ENCODE measurements around the gene FUT3. TPM values are rescaled to one million over a fixed set of nuclear protein-coding genes. Genes with fewer than 3 reads are reported as not detected.
"Not testable (repeated sequence)": the region's sequence is repeated elsewhere in the genome, so short reads cannot be mapped to it uniquely, and the experiment has no call there.

The FUT3 gene
- polyA plus RNA-seq, 4 donors: 0.14 to 0.95 (median 0.55) TPM; not detected in 1

GRCh38 chr19:5883157-5883873 is 32.1 kb upstream of the FUT3 start:
- DNase-seq (ENCODE audit: low read depth in 4 of 4, low spot score in 3 of 4): not testable (repeated sequence)

GRCh38 chr19:5882421-5882968 is 31.2 kb upstream of the FUT3 start:
- no peak for DNase-seq (ENCODE audit: low read depth in 4 of 4, low spot score in 3 of 4)

DNA sequence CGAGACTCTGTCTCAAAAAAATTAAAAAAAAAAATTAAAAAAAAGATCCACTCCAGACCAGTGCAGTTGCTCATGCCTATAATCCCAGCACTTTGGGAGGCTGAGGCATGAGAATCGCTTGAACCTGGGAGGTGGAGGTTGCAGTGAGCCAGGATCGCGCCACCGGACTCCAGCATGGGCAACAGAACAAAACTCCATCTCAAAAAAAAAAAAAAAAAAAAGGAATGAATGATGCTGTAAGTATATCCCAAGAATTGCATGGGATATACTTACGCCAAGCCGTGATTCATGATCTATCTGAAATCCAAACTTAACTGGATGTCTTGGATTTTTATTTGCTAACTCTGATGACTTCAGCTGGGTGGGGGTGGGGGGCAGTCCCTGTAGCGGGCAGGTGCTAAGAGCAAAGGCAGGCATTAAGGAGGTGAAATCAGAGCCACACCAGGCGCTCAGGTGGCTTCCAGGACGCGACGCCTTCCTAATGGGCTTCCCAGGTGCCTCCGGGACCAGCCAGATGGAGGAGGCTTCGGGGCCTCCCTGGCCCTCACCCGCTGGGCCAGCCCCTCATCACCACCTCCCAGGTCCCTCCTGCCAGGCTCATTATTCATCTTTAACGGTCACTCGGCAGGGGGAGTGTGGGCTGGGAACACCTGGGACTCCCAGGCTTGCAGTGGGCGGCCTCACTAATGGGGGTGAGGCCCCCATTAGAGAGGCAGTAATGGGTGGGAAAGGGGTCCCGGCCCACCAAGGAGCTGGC is 30.5 kb upstream of the FUT3 start:
- no peak for DNase-seq (ENCODE audit: low read depth in 4 of 4, low spot score in 3 of 4)

GRCh38 chr19:5880604-5881078 is 29.4 kb upstream of the FUT3 start:
- peak in 1 of 4 donors; percentile 43 for DNase-seq (ENCODE audit: low read depth in 4 of 4, low spot score in 3 of 4)

- no peak for DNase-seq (ENCODE audit: low read depth in 4 of 4, low spot score in 3 of 4)
Measured at GRCh38 chr19:5880196-5880595, 28.9 kb upstream of the FUT3 start.

DNA sequence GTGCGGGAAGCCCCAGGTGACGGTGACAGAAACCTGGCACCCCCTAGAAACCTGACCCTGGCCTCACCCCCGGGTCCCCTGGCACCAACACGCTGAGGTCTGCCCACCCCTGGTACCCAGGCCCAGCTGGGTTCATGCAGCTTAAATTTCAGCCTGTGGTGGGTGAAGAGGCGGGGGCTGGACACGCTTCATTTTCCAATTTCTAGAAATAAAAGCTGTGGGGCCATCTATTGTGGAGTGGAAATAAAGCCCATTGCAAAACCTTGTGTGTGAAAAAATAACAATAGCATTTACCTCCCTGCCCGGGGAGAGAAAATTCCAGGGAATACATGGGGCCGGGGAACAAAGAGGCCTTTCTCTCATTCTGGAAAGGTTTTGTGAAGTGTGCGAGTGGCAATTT is 26.6 kb upstream of the FUT3 start:
- no peak for DNase-seq (ENCODE audit: low read depth in 4 of 4, low spot score in 3 of 4)

DNA sequence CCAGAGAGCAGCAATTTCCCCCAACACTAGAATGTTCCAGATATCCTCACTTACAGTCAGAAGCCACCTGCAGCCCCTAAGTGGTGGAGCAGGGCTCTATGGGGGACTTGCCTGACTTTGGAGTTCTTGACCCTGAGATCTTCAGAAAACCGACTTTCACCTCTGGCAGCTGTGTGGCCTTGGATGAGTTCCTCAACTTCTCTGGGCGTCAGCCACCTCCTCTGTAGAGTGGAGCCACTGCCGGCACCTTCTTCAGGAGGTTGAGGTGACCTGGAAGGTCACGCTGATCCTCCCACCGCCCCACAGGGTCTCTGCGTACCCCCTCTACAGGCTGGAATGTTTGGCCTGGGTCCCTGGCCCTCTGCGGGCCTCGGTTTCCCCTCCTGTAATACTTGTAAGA is 26.2 kb upstream of the FUT3 start:
- DNase-seq (ENCODE audit: low read depth in 4 of 4, low spot score in 3 of 4): no peak

GRCh38 chr19:5874496-5874895 is 23.2 kb upstream of the FUT3 start:
- DNase-seq (ENCODE audit: low read depth in 4 of 4, low spot score in 3 of 4): not testable (repeated sequence)

- no peak for DNase-seq (ENCODE audit: low read depth in 4 of 4, low spot score in 3 of 4)
Measured at GRCh38 chr19:5873617-5874199, 22.5 kb upstream of the FUT3 start.

- no peak for DNase-seq (ENCODE audit: low read depth in 4 of 4, low spot score in 3 of 4)
Measured at GRCh38 chr19:5870986-5871394, 19.7 kb upstream of the FUT3 start.

DNA sequence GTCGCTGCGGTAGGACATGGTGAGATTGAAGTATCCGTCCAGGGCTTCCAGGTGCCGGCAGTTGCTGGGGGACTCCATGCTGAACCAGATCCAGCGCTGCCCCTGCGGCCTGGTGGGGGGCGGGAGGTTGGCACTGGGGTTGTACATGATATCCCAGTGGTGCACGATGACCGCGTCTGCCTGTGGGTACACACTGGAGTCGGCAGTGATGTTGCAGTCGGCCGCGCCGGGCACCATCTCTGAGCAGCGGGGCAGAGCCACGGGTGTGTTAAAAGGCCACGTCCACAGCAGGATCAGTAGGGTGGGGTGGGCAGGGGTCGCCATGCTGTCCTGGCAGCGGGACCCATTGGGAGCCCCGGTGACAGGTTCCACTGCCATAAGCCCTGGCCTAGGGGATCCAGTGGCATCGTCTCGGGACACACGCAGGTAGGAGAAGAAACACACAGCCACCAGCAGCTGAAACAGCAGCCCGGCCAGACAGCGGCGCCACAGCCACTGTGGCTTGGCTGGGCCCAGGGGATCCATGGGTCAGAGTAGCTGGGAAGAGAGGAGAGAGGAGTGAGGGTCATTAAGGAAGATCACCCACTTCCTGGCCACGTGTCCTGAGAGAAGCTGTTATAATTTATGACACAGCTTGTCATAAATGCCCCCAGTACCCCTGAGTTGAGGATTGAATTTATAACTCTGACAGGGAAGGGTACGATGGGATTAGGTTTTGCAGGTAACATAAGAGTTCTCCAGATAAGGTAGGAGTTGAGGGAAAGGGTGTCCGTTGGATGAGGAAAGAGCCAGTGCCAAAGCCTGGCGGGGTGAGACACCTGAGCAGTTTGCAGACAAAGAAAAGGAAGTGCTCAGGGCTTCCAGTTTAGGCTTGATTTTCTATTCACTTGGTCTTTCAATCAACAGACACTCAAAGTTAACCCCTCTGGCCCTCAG is 16.2 kb upstream of the FUT3 start:
- no peak for DNase-seq (ENCODE audit: low read depth in 4 of 4, low spot score in 3 of 4)

DNA sequence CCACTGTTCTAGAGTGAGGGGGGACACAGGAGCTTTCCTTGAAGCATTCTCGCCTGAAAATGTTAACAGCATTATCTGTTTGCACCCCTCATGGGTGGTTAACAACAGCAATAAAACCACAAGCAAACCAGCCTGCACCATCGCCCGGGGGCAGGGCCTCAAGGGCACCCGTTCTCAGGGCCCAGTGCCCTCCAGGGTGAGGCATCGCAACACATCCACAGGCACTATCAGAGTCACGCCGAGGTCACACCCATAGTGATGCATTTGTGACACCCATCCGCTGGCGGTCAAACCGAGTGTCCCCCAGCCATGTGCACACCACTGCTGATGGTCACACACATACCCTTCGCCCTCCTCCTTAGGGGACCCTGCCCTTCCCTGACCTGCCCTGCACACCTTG is 14.5 kb upstream of the FUT3 start:
- DNase-seq (ENCODE audit: low read depth in 4 of 4, low spot score in 3 of 4): no peak

DNA sequence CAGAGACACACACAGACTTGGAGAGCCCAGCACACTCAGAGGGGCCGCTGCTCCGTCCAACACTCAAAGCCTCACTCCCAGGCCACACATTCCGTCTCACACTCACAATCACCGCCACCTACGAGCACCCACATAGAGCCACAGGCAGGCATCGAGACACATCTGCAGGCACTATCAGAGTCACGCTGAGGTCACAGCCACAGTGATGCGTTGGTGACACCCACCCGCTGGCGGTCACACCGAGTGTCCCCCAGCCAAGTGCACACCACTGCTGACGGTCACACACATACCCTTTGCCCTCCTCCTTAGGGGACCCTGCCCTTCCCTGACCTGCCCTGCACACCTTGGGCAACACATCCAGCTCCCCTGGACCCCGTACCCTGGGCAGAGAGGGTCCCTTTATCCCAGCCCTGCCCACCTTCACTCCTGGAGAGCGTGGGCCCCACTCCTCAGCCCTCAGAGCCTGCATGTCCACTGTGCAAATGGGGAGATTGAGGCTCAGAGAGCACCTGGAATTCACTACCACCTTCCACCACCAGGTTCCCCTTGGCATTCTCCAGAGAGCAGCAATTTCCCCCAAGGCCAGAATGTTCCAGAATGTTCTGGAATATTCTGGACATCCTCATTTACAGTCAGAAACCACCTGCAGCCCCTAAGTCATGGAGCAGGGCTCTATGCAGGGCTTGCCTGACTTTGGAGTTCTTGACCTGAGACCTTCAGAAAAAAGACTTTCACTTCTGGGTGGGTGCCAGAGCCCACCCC is 13.7 kb upstream of the FUT3 start:
- no peak for DNase-seq (ENCODE audit: low read depth in 4 of 4, low spot score in 3 of 4)

DNA sequence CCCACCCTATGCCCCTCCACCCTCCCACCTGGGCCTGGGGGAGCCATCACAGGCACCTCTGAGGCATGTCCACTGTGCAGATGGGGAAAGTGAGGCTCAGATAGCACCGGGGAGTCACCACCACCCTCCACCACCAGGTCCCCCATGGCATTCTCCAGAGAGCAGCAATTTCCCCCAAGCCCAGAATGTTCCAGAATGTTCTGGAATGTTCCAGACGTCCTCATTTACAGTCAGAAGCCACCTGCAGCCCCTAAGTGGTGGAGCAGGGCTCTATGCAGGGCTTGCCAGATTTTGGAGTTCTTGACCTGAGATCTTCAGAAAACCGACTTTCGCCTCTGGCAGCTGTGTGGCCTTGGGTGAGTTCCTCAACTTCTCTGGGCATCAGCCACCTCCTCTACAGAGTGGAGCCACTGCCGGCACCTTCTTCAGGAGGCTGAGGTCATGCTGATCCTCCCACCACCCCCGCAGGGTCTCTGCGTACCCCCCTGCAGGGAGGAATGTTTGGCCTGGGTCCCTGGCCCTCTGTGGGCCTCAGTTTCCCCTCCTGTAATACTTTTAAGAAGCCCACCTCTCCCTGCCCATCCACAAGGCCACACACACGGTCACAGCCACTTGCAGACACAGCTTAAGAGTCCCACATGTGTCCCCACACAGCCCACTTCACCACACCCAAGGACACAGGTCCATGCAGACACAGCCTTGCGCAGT is 12.9 kb upstream of the FUT3 start:
- DNase-seq (ENCODE audit: low read depth in 4 of 4, low spot score in 3 of 4): no peak

DNA sequence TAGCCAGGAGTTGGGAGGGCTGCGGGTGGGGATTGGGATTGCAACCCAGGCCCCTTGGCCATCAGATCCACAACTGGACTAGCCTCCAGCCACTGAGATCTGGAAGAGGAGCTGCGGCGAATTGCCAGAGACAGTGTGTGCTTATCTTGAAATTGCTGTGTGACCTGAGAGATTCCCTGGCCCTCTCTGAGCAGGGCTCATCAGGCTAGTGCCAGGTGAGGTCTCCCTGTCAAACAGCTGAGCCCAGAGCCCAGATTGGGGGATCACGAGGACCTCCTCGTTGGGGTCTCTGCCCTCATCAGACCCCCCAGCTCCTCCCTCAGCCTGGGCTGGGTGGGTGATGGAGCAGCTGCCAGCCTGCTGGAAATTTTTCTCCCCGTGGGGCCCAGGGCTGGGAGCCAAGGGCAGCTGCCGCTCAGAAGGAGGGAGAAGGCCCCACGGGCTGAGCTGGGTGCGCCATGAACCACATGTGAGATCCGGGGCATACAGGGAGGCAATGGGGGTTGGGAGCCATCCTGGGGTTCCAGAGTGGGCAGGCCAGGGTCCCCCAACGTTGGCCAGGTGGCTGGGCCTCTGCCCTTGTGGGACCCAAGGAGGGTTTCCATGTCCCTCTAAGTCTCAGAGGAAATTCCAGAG is 11.9 kb upstream of the FUT3 start:
- no peak for DNase-seq (ENCODE audit: low read depth in 4 of 4, low spot score in 3 of 4)

GRCh38 chr19:5857203-5858081 is 6.2 kb upstream of the FUT3 start:
- DNase-seq (ENCODE audit: low read depth in 4 of 4, low spot score in 3 of 4): no peak

DNA sequence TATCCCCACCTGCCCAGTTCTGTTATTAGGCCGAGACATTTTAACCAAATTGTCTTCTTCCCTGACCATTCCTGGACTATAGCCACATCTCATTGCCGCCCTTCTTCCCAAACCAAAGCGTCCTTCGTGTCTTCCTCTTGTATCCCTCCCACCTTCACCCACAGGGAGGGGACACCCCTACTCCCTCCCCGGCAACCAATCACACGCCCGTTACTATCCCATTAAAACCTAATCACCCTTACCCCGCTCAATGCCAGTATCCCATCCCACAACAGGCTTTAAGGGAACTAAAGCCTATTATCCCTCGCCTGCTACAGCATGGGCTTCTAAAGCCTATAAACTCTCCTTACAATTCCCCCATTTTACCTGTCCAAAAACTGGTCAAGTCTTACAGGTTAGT is 3.9 kb upstream of the FUT3 start:
- DNase-seq (ENCODE audit: low read depth in 4 of 4, low spot score in 3 of 4): not testable (repeated sequence)
